Gastrocnemius medialis (tissue), 4 donors: ENCODE results near the gene TKTL1. TPM values are rescaled to one million over a fixed set of nuclear protein-coding genes. Genes with fewer than 3 reads are reported as not detected.

Experiments used
- ATAC-seq, 2 donors: fragments of 150-250 bp; one replicate each; pipeline ENCODE4 v1.9.1; 2016
- DNase-seq, 2 donors: peaks; one replicate each; pipeline ENCODE4 v3.0.0-alpha.2; 2019
- H3K27ac ChIP-seq, 4 donors: fragments of 200-600 bp; sonication (generic); 1 replicate in 1 of 4; 2 replicates in 3 of 4; pipeline ENCODE4 v1.5.1; 2016 to 2018; ENCODE audit warnings: mild to moderate bottlenecking in 2 of 4, moderate library complexity in 1 of 4
- H3K27me3 ChIP-seq, 3 donors: fragments of 200-600 bp; sonication (generic) in 2 of 3; 1 replicate in 1 of 3; 2 replicates in 2 of 3; pipeline versions ENCODE4 v1.5.1 to v1.6.0; 2016 to 2019; ENCODE audit warnings: mild to moderate bottlenecking in 1 of 3, moderate library complexity in 1 of 3
- H3K36me3 ChIP-seq, 2 donors: fragments of 200-600 bp; sonication (generic) in 1 of 2; one replicate each; pipeline ENCODE4 v1.5.1; 2017 to 2018
- H3K4me1 ChIP-seq, 2 donors: fragments of 200-600 bp; sonication (generic) in 1 of 2; one replicate each; pipeline ENCODE4 v1.5.1; 2016 to 2017; ENCODE audit warnings: mild to moderate bottlenecking in 2 of 2
- H3K4me3 ChIP-seq, 4 donors: fragments of 200-600 bp; sonication (generic) in 3 of 4; 1 replicate in 1 of 4; 2 replicates in 3 of 4; pipeline ENCODE4 v1.5.1; 2016 to 2019; ENCODE audit warnings: mild to moderate bottlenecking in 2 of 4
- H3K9me3 ChIP-seq, 3 donors: fragments of 200-600 bp; sonication (generic) in 2 of 3; 1 replicate in 1 of 3; 2 replicates in 2 of 3; pipeline ENCODE4 v1.5.1; 2016 to 2019
- POLR2A ChIP-seq, 2 donors: fragments of 450-650 bp; IDR thresholded peaks; one replicate each; pipeline ENCODE4 v1.6.1; 2017; ENCODE audit warnings: antibody characterized with exemption in 2 of 2, mild to moderate bottlenecking in 2 of 2, moderate library complexity in 2 of 2
- in situ Hi-C, 4 donors: fragments of 200-750 bp; cut with MboI; loops; one replicate each; pipeline versions ENCODE4 v1.15.0 to v1.8.0; 2017; ENCODE audit warnings: low sequenced_read_pairs in 4 of 4
- intact Hi-C: fragments of 100-400 bp; cut with DNase I; formaldehyde crosslinking; loops from one replicate; pipeline ENCODE4 v1.15.1; 2023; ENCODE audit warnings: low total_unique reads
- total RNA-seq, 4 donors: library from RNA; depleted of rRNA; stranded (reverse); fragments of >200 nt; gene quantifications; one replicate each; pipeline versions ENCODE4 v1.1.0 to v1.2.3, GENCODE V29; 2016
- TF ChIP-seq, protein P1 (sequence below), 5 experiments: fragments of 450-650 bp in 3 of 5; fragments of 200-600 bp in 2 of 5; sonication (generic) in 2 of 5; IDR thresholded peaks in 4 of 5; conservative IDR thresholded peaks in 1 of 5; 1 replicate in 4 of 5; 2 replicates in 1 of 5; pipeline ENCODE4 v1.5.1; 2016 to 2019; ENCODE audit warnings: antibody characterized with exemption in 5 of 5, mild to moderate bottlenecking in 3 of 5, moderate library complexity in 3 of 5

Gene TKTL1
- total RNA-seq, 4 donors from 2014 or later, result 0.09 to 0.36 (median 0.10) TPM; not detected in 1

DNA sequence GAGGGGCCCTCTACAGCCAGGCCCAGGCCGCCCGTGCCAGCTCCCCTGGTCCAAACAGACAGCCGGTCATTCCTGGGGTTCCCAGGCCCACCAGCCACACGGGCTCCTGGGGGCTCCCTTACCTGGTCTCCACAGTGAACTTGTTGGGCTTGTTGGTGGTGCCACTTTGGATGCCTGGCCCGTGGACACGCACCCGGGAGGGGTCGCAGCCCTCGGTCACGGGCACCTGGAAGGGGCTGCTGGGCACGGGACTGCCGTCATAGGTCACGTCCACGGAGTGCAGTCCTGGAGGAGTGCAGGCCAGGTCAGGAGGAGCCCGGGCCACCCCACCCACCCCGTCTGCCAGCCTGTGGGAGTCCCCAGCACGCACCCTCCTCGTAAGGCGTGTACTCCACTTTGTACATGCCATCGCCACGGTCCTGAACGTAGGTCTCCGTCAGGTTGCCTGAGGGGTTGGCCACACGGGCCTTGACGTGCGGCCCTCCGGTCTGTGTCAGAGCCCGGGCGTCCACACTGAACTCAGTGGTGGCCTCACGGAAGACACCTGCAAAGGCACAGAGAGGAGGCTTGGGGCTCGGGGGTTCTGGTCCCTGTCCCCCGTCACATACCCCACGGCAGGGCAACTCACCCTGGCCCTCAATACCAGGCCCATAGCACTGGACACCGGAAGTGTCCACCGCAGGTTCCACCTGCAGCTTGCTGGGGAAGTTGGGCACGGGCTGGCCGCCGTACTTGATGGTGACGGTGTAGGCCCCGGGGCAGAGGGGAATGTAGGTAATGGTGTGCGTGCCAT lies 64.0 kb downstream of the TKTL1 start:
- DNase-seq (no peak), ATAC-seq (no peak)
- intact Hi-C loops, result no loop called here
- Histone ChIP-seq H3K36me3 (no peaks in the 10 kb centered on the region), H3K4me3 (no peak overlapping the region), H3K4me1 (no peaks in the 10 kb centered on the region), H3K27ac (no peak overlapping the region), H3K27me3 (no peaks in the 10 kb centered on the region), H3K9me3 (no peaks in the 10 kb centered on the region)
- in situ Hi-C loops, result no loop called here
- no peak for TF ChIP-seq POLR2A (IDR thresholded peaks at IDR 0.05)
- TF ChIP-seq, protein P1, sequence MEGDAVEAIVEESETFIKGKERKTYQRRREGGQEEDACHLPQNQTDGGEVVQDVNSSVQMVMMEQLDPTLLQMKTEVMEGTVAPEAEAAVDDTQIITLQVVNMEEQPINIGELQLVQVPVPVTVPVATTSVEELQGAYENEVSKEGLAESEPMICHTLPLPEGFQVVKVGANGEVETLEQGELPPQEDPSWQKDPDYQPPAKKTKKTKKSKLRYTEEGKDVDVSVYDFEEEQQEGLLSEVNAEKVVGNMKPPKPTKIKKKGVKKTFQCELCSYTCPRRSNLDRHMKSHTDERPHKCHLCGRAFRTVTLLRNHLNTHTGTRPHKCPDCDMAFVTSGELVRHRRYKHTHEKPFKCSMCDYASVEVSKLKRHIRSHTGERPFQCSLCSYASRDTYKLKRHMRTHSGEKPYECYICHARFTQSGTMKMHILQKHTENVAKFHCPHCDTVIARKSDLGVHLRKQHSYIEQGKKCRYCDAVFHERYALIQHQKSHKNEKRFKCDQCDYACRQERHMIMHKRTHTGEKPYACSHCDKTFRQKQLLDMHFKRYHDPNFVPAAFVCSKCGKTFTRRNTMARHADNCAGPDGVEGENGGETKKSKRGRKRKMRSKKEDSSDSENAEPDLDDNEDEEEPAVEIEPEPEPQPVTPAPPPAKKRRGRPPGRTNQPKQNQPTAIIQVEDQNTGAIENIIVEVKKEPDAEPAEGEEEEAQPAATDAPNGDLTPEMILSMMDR (IDR thresholded peaks at IDR 0.05 in 4 of 5, conservative IDR thresholded peaks at IDR 0.05 in 1 of 5), result no peak

DNA sequence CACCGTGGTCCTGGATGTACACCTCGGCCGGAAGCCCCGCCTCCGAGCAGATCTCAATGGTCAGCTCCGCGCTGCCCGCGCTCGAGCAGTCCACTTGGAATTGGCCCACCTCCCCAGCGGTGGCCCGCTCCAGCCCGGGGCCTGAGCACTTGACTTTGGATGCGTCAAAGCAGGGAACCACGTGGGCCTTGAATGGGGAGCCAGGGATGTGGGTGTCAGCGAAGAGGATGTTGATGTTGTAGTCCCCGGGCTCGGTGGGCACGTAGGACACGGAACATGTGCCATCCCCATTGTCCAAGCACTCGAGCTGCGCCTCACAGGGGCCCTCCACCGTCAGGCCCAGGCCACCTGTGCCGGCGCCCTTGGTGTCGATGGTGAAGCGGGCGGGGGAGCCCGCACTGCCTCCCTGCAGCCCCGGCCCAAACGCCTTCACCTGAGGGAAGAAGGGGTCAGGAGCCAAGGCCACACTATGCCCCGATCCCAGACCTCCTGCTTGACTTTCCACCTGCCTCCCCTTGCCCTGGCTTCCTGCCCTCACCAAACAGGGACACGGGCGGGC lies 64.6 kb downstream of the TKTL1 start:
- in situ Hi-C loops (no loop called here), intact Hi-C loops (no loop called here)
- Histone ChIP-seq H3K27ac (no peak overlapping the region), H3K4me3 (no peak overlapping the region), H3K9me3 (no peaks in the 10 kb centered on the region), H3K4me1 (no peaks in the 10 kb centered on the region), H3K27me3 (no peaks in the 10 kb centered on the region), H3K36me3 (no peaks in the 10 kb centered on the region)
- ATAC-seq, result no peak
- TF ChIP-seq, protein P1 (IDR thresholded peaks at IDR 0.05 in 4 of 5, conservative IDR thresholded peaks at IDR 0.05 in 1 of 5), result no peak
- TF ChIP-seq POLR2A (IDR thresholded peaks at IDR 0.05), result no peak
- DNase-seq, result no peak

DNA sequence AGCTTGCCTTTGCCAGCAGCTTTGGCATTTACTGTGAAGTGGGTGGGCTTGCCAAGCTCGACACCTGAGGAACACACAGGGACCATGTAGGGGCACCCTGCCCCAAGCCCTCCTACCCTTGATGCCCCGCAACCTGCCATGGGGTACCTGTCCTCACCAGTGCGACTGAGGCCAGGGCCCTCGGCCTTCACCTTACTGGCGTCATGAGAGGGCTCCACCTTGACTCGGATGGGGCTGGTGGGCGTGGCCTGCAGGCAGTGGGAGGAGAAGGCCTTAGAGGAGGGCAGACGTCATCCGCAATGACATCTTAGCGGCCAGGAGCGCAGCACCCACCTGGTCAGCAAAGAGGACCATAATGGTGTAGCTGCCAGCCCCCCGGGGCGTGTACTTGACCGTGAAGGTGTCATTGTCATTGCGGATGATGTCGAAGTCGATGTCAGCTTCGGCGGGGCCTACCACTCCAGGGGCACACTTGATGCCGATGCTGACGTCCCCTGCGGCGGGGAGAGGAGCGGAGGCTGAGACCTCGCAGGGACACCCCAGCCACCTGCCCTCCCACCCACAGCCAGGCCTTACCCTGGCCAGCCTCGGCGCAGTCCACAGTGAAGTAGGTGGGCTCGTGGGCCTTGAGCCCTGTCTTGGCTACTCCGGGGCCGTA lies 66.6 kb downstream of the TKTL1 start:
- no peaks in the 10 kb centered on the region for H3K36me3 ChIP-seq
- in situ Hi-C loops (no loop called here), intact Hi-C loops (no loop called here)
- H3K4me3 ChIP-seq, result no peak overlapping the region
- peaks cover 0 to 8% of the 10 kb centered on the region in 2 donors for H3K4me1 ChIP-seq
- no peak for TF ChIP-seq POLR2A (IDR thresholded peaks at IDR 0.05)
- TF ChIP-seq, protein P1 (IDR thresholded peaks at IDR 0.05 in 4 of 5, conservative IDR thresholded peaks at IDR 0.05 in 1 of 5), result no peak
- no peak overlapping the region for H3K27ac ChIP-seq
- no peaks in the 10 kb centered on the region for H3K9me3 ChIP-seq
- DNase-seq (no peak), ATAC-seq (no peak)
- no peaks in the 10 kb centered on the region for H3K27me3 ChIP-seq

DNA sequence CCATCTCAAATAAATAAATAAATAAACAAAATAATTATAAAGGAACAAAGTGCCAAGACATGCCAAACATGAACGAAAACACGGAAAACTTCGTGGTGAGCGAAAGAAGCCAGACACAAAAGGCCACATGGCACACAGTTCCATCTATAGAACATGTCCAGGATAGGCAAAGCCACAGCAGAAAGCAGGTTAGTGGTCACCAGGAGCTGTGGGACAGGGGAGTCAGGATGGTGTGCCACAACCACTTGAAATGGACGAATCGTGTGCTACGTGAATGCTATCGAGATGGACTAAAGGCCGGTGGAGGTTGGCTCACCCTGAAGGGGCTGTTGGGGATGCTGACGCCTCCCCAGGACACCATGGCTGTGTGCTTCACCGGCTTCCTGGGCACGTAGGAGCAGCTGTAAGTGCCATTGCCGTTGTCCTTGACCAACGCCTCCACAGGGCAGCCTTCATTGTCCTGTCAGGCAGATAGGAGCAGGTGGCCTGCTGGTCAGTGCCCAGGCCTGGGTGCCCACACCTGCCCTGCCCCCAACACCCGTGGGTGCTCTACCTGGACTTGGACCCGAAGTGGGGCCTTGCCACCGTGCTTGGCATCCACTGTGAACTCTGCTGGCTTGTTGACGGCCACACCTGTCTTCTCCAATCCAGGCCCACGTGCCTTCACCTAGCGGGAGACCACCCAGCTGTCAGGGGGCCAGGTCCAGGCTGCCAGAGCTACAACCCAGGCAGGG lies 68.3 kb downstream of the TKTL1 start:
- in situ Hi-C loops (no loop called here), intact Hi-C loops (no loop called here)
- no peak for ATAC-seq
- no peak for DNase-seq
- TF ChIP-seq, protein P1 (IDR thresholded peaks at IDR 0.05 in 4 of 5, conservative IDR thresholded peaks at IDR 0.05 in 1 of 5), result no peak
- no peak for TF ChIP-seq POLR2A (IDR thresholded peaks at IDR 0.05)
- no peaks in the 10 kb centered on the region for H3K36me3 ChIP-seq
- no peaks in the 10 kb centered on the region for H3K9me3 ChIP-seq
- no peak overlapping the region for H3K4me3 ChIP-seq
- H3K27me3 ChIP-seq, result no peaks in the 10 kb centered on the region
- H3K27ac ChIP-seq, result no peak overlapping the region
- H3K4me1 ChIP-seq, result peaks cover 0 to 10% of the 10 kb centered on the region in 2 donors
